A673 (cell line): ENCODE data around the gene S100Z.

ENCODE experiments used
- CTCF ChIP-seq: fragments of 300-800, 200-600 bp; sonication (generic); conservative IDR thresholded peaks from 2 replicates; pipeline ENCODE4 v1.5.1; 2017; ENCODE audit warnings: low read depth, mild to moderate bottlenecking, antibody characterized with exemption, low read length, moderate library complexity, mixed read lengths
- EZH2 ChIP-seq: fragments of 200-600 bp; sonication (generic); IDR thresholded peaks from 2 replicates; pipeline ENCODE4 v1.6.1; 2017; ENCODE audit warnings: borderline replicate concordance, low read depth, mild to moderate bottlenecking, mixed read lengths, antibody characterized with exemption, low read length; ENCODE audit not compliant: poor library complexity, severe bottlenecking

- no peak for TF ChIP-seq CTCF
- TF ChIP-seq EZH2: no peak
Measured at GRCh38 chr5:76964060-76964459, 114.2 kb downstream of the S100Z start.
